HG03066 (cell line): ENCODE measurements around the gene HAUS3.
"Not testable (repeated sequence)": the region's sequence is repeated elsewhere in the genome, so short reads cannot be mapped to it uniquely, and the experiment has no call there.

ENCODE experiments used
- ATAC-seq: cut with Tn5 transposase; IDR thresholded peaks from one replicate; pipeline ENCODE4 v1.9.1; 2021; ENCODE audit warnings: low read depth; ENCODE audit not compliant: unreplicated experiment

The HAUS3 gene

GRCh38 chr4:2275546-2276251 is 33.8 kb upstream of the HAUS3 start:
- no peak for ATAC-seq

GRCh38 chr4:2275044-2275397 is 33.1 kb upstream of the HAUS3 start:
- ATAC-seq, result not testable (repeated sequence)

GRCh38 chr4:2274320-2275043 is 32.6 kb upstream of the HAUS3 start:
- no peak for ATAC-seq

- ATAC-seq, result no peak
Measured at GRCh38 chr4:2273657-2274319, 31.9 kb upstream of the HAUS3 start.

- ATAC-seq, result no peak
Measured at GRCh38 chr4:2273221-2273620, 31.3 kb upstream of the HAUS3 start.

- ATAC-seq, result no peak
Measured at GRCh38 chr4:2272828-2273120, 30.9 kb upstream of the HAUS3 start.

GRCh38 chr4:2272026-2272827 is 30.3 kb upstream of the HAUS3 start:
- no peak for ATAC-seq

- ATAC-seq, result no peak
Measured at GRCh38 chr4:2271279-2272025, 29.5 kb upstream of the HAUS3 start.

- no peak for ATAC-seq
Measured at GRCh38 chr4:2270341-2271165, 28.6 kb upstream of the HAUS3 start.

- no peak for ATAC-seq
Measured at GRCh38 chr4:2269618-2270163, 27.8 kb upstream of the HAUS3 start.

- ATAC-seq, result no peak
Measured at GRCh38 chr4:2269206-2269531, 27.2 kb upstream of the HAUS3 start.

- ATAC-seq, result no peak
Measured at GRCh38 chr4:2268357-2269205, 26.7 kb upstream of the HAUS3 start.

- ATAC-seq, result no peak
Measured at GRCh38 chr4:2267841-2268240, 25.9 kb upstream of the HAUS3 start.

- ATAC-seq, result no peak
Measured at GRCh38 chr4:2267320-2267811, 25.4 kb upstream of the HAUS3 start.

- no peak for ATAC-seq
Measured at GRCh38 chr4:2266821-2267220, 24.9 kb upstream of the HAUS3 start.

- no peak for ATAC-seq
Measured at GRCh38 chr4:2266181-2266580, 24.3 kb upstream of the HAUS3 start.

- ATAC-seq, result no peak
Measured at GRCh38 chr4:2265113-2266110, 23.5 kb upstream of the HAUS3 start.
